OCI-LY3 (cell line): ENCODE measurements around the gene LSP1.
A peak's percentile ranks its signal among the peaks of the same experiment; 100 is the strongest.

Experiments used
- H2AFZ ChIP-seq: fragments of 200-600, 300-600 bp; shearing (Covaris generic); 2 replicates; pipeline ENCODE4 v1.6.0; 2014; ENCODE audit warnings: antibody characterized with exemption, low read depth, low read length
- H3K27ac ChIP-seq: fragments of 200-600, 300-600 bp; sonication (generic); 2 replicates; pipeline ENCODE4 v1.5.1; 2014; ENCODE audit warnings: mild to moderate bottlenecking, low read length, moderate library complexity, mixed read lengths
- H3K27me3 ChIP-seq: fragments of 200-600, 300-600 bp; sonication (generic); 2 replicates; pipeline ENCODE4 v1.6.1; 2014; ENCODE audit warnings: low read depth, low read length, mixed read lengths
- H3K36me3 ChIP-seq: fragments of 200-600, 300-600 bp; sonication (generic); replicated peaks from 2 replicates; pipeline ENCODE3; 2014; ENCODE audit warnings: low read depth, low read length, mixed read lengths
- H3K4me1 ChIP-seq: fragments of 300-600, 200-600 bp; sonication (generic); 2 replicates; pipeline ENCODE4 v1.6.1; 2014; ENCODE audit warnings: low read length, mixed read lengths
- H3K4me2 ChIP-seq: fragments of 200-600, 300-600 bp; sonication (generic); 2 replicates; pipeline ENCODE4 v1.6.1; 2014; ENCODE audit warnings: low read length, mixed read lengths
- H3K4me3 ChIP-seq: fragments of 300-600, 200-600 bp; sonication (generic); 2 replicates; pipeline ENCODE4 v1.5.1; 2014; ENCODE audit warnings: antibody characterized with exemption, mild to moderate bottlenecking, low read length, moderate library complexity
- H3K79me2 ChIP-seq: fragments of 300-600, 200-600 bp; shearing (Covaris generic); 2 replicates; pipeline ENCODE4 v1.6.1; 2014; ENCODE audit warnings: mild to moderate bottlenecking, low read length, mixed read lengths
- H3K9ac ChIP-seq: fragments of 300-600, 200-600 bp; shearing (Covaris generic); 2 replicates; pipeline ENCODE4 v1.6.0; 2014; ENCODE audit warnings: mild to moderate bottlenecking, low read length, moderate library complexity
- H3K9me3 ChIP-seq: fragments of 200-600, 300-600 bp; shearing (Covaris generic); 2 replicates; pipeline ENCODE4 v1.6.1; 2014; ENCODE audit warnings: low read length, mixed read lengths; ENCODE audit not compliant: insufficient read depth
- H4K20me1 ChIP-seq: fragments of 200-600, 300-600 bp; sonication (generic); 2 replicates; pipeline ENCODE4 v1.6.1; 2016; ENCODE audit warnings: low read length, mixed read lengths; ENCODE audit not compliant: insufficient read depth
- CTCF ChIP-seq: fragments of 200-600, 300-600 bp; sonication (generic); IDR thresholded peaks from 2 replicates; pipeline ENCODE4 v1.5.1; 2014; ENCODE audit warnings: antibody characterized with exemption, low read length, low read depth
- EZH2phosphoT487 ChIP-seq: fragments of 200-600 bp; shearing (Covaris generic); IDR thresholded peaks from 2 replicates; pipeline ENCODE4 v1.6.1; 2018; ENCODE audit warnings: antibody characterized with exemption, mixed run types, low read depth

Gene LSP1

GRCh38 chr11:1853376-1854131 lies 670 bp downstream of the LSP1 start:
- H3K79me2 ChIP-seq: peaks cover 73% of the 10 kb centered on the region
- H2AFZ ChIP-seq: no peak overlapping the region
- H3K27me3 ChIP-seq: no peaks in the 10 kb centered on the region
- peak overlapping the region; percentile 95 for H3K9ac ChIP-seq
- peaks cover 32% of the 10 kb centered on the region for H3K36me3 ChIP-seq
- H3K4me2 ChIP-seq: peak overlapping the region; percentile 79
- peaks cover 4% of the 10 kb centered on the region; the same call in 1 of the 2 replicates for H3K9me3 ChIP-seq
- TF ChIP-seq EZH2phosphoT487 (no peak), CTCF (peak; percentile 15; the same call in 1 of the 2 replicates)
- H3K4me3 ChIP-seq: peak overlapping the region; percentile 95
- peaks cover 44% of the 10 kb centered on the region for H4K20me1 ChIP-seq
- H3K4me1 ChIP-seq: peaks cover 69% of the 10 kb centered on the region
- H3K27ac ChIP-seq: peak overlapping the region; percentile 97

GRCh38 chr11:1854132-1854948 lies 1.5 kb downstream of the LSP1 start:
- H3K4me2 ChIP-seq: peak overlapping the region; percentile 79
- H3K27ac ChIP-seq: peak overlapping the region; percentile 97

GRCh38 chr11:1854949-1855885 lies 2.3 kb downstream of the LSP1 start:
- Histone ChIP-seq H4K20me1 (peaks cover 61% of the 10 kb centered on the region), H2AFZ (no peak overlapping the region), H3K4me3 (peak overlapping the region; percentile 95), H3K79me2 (peaks cover 89% of the 10 kb centered on the region), H3K36me3 (peaks cover 46% of the 10 kb centered on the region), H3K4me1 (peaks cover 62% of the 10 kb centered on the region), H3K9ac (peak overlapping the region; percentile 95), H3K27me3 (no peaks in the 10 kb centered on the region), H3K4me2 (peak overlapping the region; percentile 79), H3K9me3 (peaks cover 4% of the 10 kb centered on the region; the same call in 1 of the 2 replicates), H3K27ac (peak overlapping the region; percentile 97)
- TF ChIP-seq CTCF: no peak
- TF ChIP-seq EZH2phosphoT487: no peak

More at GRCh38 chr11:1854132-1854948, 1.5 kb downstream of the LSP1 start:
- no peak for TF ChIP-seq CTCF
- TF ChIP-seq EZH2phosphoT487: no peak
- Histone ChIP-seq H4K20me1 (peaks cover 52% of the 10 kb centered on the region), H3K4me3 (peak overlapping the region; percentile 95), H3K27me3 (no peaks in the 10 kb centered on the region), H2AFZ (no peak overlapping the region), H3K79me2 (peaks cover 81% of the 10 kb centered on the region), H3K4me1 (peaks cover 71% of the 10 kb centered on the region), H3K36me3 (peaks cover 40% of the 10 kb centered on the region), H3K9me3 (peaks cover 4% of the 10 kb centered on the region; the same call in 1 of the 2 replicates), H3K9ac (peak overlapping the region; percentile 95)
